ENCODE data around the gene MGAT4A.
A peak's percentile ranks its signal among the peaks of the same experiment; 100 is the strongest.

Gene MGAT4A

GRCh38 chr2:98572676-98573075 is 158.3 kb downstream of the MGAT4A start:
- no peak overlapping the region for H3K4me3 ChIP-seq (ENCODE audit: low read depth, low read length)
- DNase-seq (ENCODE audit: low read depth), result no peak
- TF ChIP-seq CTCF (IDR thresholded peaks at IDR 0.05; ENCODE audit: control insufficient read depth, extremely low read depth, insufficient read depth), result no peak

GRCh38 chr2:98572211-98572610 is 158.7 kb downstream of the MGAT4A start:
- DNase-seq (ENCODE audit: low read depth), result no peak
- no peak for TF ChIP-seq CTCF (IDR thresholded peaks at IDR 0.05; ENCODE audit: control insufficient read depth, extremely low read depth, insufficient read depth)
- no peak overlapping the region for H3K4me3 ChIP-seq (ENCODE audit: low read depth, low read length)

- no peak for DNase-seq (ENCODE audit: low read depth)
- no peak overlapping the region for H3K4me3 ChIP-seq (ENCODE audit: low read depth, low read length)
- no peak for TF ChIP-seq CTCF (IDR thresholded peaks at IDR 0.05; ENCODE audit: control insufficient read depth, extremely low read depth, insufficient read depth)
Measured at GRCh38 chr2:98571796-98572195, 159.1 kb downstream of the MGAT4A start.

GRCh38 chr2:98571121-98571701 is 159.7 kb downstream of the MGAT4A start:
- TF ChIP-seq CTCF (IDR thresholded peaks at IDR 0.05; ENCODE audit: control insufficient read depth, extremely low read depth, insufficient read depth), result no peak
- DNase-seq (ENCODE audit: low read depth), result no peak
- no peak overlapping the region for H3K4me3 ChIP-seq (ENCODE audit: low read depth, low read length)

GRCh38 chr2:98570356-98570755 is 160.6 kb downstream of the MGAT4A start:
- no peak for TF ChIP-seq CTCF (IDR thresholded peaks at IDR 0.05; ENCODE audit: control insufficient read depth, extremely low read depth, insufficient read depth)
- no peak for DNase-seq (ENCODE audit: low read depth)
- H3K4me3 ChIP-seq (ENCODE audit: low read depth, low read length), result no peak overlapping the region

GRCh38 chr2:98569915-98570314 is 161.0 kb downstream of the MGAT4A start:
- TF ChIP-seq CTCF (IDR thresholded peaks at IDR 0.05; ENCODE audit: control insufficient read depth, extremely low read depth, insufficient read depth), result no peak
- no peak for DNase-seq (ENCODE audit: low read depth)
- H3K4me3 ChIP-seq (ENCODE audit: low read depth, low read length), result no peak overlapping the region

GRCh38 chr2:98569197-98569793 is 161.6 kb downstream of the MGAT4A start:
- no peak overlapping the region for H3K4me3 ChIP-seq (ENCODE audit: low read depth, low read length)
- no peak for DNase-seq (ENCODE audit: low read depth)
- TF ChIP-seq CTCF (IDR thresholded peaks at IDR 0.05; ENCODE audit: control insufficient read depth, extremely low read depth, insufficient read depth), result peak; percentile 79

All from LNCaP clone FGC (cell line).